SK-N-SH treated with all-trans-retinoic acid at 6 μM for 48 hours (cell line): ENCODE results near the gene CTNND1.

ENCODE experiments used
- RARB ChIP-seq: fragments of 250-450 bp; sonication (Bioruptor Pico); IDR thresholded peaks from 2 replicates; pipeline ENCODE4 v1.8.0; 2021; ENCODE audit warnings: mild to moderate bottlenecking, moderate library complexity
- TF ChIP-seq, protein P1 (sequence below): fragments of 250-450 bp; sonication (Bioruptor Pico); IDR thresholded peaks from 2 replicates; pipeline ENCODE4 v1.8.0; 2020; ENCODE audit warnings: mild to moderate bottlenecking, moderate library complexity, borderline replicate concordance

DNA sequence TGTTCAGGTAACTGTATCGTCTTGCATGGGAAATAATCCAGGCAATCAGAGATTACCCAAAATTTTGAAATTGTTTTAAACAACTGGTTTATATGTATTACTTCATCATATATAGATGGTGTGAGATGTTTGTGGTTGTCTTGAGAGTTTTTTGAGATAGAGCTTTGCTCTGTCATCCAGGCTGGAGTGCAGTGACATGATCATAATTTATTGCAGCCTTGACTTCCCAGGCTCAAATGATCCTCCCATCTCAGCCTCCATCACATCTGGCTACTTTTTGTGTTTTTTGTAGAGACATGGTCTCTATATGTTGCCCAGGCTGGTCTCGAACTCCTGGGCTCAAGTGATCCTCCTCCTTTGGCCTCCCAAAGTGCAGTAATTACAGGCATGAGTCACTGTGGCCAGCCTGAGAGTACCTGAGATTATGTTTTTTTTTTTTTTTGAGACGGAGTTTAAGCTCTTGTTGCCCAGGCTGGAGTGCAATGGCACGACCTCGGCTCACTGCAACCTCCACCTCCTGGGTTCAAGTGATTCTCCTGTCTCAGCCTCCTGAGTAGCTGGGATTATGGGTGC is 11.5 kb downstream of the CTNND1 start:
- TF ChIP-seq, protein P1, sequence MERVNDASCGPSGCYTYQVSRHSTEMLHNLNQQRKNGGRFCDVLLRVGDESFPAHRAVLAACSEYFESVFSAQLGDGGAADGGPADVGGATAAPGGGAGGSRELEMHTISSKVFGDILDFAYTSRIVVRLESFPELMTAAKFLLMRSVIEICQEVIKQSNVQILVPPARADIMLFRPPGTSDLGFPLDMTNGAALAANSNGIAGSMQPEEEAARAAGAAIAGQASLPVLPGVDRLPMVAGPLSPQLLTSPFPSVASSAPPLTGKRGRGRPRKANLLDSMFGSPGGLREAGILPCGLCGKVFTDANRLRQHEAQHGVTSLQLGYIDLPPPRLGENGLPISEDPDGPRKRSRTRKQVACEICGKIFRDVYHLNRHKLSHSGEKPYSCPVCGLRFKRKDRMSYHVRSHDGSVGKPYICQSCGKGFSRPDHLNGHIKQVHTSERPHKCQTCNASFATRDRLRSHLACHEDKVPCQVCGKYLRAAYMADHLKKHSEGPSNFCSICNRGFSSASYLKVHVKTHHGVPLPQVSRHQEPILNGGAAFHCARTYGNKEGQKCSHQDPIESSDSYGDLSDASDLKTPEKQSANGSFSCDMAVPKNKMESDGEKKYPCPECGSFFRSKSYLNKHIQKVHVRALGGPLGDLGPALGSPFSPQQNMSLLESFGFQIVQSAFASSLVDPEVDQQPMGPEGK (CRISPR knock-in tag), result no peak
- no peak for TF ChIP-seq RARB
